ENCODE data around the gene TTC27.
"Not testable (repeated sequence)": the region's sequence is repeated elsewhere in the genome, so short reads cannot be mapped to it uniquely, and the experiment has no call there.

The TTC27 gene

GRCh38 chr2:32851777-32852439 is 224.1 kb downstream of the TTC27 start:
- no peak for DNase-seq (ENCODE audit: low read depth)

- peak; percentile 62 for DNase-seq (ENCODE audit: low read depth)
Observed at GRCh38 chr2:32852856-32853255, 225.0 kb downstream of the TTC27 start.

GRCh38 chr2:32856891-32857290 is 229.0 kb downstream of the TTC27 start:
- DNase-seq (ENCODE audit: low read depth), result no peak

GRCh38 chr2:32858713-32859112 is 230.9 kb downstream of the TTC27 start:
- DNase-seq (ENCODE audit: low read depth), result no peak

- DNase-seq (ENCODE audit: low read depth), result no peak
Observed at GRCh38 chr2:32860385-32860784, 232.5 kb downstream of the TTC27 start.

DNA sequence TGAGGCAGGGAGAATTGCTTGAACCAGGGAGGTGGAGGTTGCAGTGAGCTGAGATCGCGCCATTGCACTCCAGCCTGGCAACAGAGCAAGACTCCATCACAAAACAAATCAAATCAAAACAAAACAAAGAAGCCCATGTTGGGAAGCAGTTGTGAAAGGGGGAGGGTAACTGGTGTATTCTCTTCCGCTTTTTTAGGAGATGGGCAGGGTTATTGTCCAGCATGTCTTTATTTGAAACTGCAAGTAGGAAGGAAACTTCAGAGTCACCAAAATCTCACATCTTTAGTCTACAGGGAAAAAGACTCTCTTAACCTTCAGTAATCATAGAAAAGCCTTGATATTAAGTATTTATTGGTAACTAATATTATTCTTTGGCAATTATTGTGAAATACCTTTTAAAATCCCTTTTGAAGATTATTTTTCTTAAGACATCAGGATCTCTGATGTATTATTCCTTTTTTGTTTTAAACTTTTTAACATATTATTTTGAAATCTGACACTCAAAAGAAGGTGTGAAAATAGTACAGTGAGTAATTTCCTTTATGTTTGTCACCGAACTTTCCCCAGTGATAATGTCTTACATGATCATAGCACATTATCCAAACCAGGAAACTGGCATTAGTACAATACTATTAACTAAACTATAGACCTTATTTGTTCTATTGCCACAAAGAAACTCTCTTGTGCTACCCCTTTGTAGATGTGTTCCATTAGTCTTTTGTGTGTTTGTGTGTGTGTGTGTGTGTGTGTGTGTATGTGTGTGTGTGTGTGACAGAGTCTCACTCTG is 234.6 kb downstream of the TTC27 start:
- DNase-seq (ENCODE audit: low read depth), result no peak

GRCh38 chr2:32863326-32863725 is 235.5 kb downstream of the TTC27 start:
- no peak for DNase-seq (ENCODE audit: low read depth)

DNA sequence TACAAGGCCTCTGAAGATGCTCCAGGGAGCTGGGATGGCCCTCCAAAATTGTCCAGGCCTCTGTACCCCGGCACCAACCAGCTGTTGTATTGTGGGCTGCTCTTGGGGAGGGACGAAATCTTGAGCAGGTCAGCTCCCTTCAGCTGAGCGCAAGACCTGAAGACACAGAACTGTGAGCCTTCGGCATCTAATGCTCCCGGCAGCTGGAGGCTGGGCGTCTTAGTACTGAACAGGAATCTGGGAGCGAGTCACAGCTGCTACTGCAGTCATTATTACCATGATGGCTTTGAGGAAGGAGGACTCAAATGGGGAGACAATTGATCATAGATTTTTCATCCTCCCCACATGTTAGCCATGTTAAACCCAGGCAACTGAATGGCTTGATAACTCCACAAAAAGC is 236.0 kb downstream of the TTC27 start:
- DNase-seq (ENCODE audit: low read depth), result no peak

- peak; percentile 84 for DNase-seq (ENCODE audit: low read depth)
Observed at GRCh38 chr2:32864334-32865111, 236.7 kb downstream of the TTC27 start.

DNA sequence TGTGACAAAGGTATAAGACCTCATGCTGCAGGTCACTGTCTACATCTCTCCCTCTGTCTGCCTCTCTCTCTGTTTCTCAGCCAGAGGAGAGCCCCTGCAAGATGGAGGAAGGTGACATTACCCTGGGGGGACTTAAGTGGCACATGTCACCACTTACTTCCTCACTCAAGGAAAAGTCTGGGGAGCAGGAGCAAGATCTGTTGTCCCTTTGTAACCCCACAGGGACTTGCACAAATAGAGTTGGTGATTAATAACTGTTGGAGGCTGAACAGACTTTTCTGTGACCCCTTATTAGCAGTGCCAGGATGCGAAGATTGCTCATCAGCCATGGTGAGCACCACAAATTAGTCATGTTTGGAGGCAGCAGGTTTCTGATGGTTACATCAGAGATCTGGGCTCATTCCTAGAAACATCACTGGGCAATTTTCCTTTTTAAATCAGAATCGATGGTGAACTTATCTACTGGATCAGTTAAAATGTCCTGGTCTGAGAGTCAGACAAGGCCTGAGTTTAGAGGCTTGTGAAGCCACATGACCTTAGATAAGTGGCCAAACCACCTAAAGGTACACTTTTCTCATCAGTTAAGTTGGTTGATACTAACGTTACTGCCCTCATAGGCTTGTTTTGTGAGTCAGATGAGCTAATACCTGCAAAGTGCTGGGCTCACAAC is 237.7 kb downstream of the TTC27 start:
- peak; percentile 89 for DNase-seq (ENCODE audit: low read depth)

GRCh38 chr2:32866462-32866861 is 238.6 kb downstream of the TTC27 start:
- not testable (repeated sequence) for DNase-seq (ENCODE audit: low read depth)

Measured in amniotic epithelial cell (primary cell).